VCaP (cell line): ENCODE data around the gene HACD3.

Experiments
- H3K27ac ChIP-seq: fragments of 450-650 bp; 2 replicates; pipeline ENCODE4 v1.5.1; 2017
- CTCF ChIP-seq: fragments of 450-650 bp; conservative IDR thresholded peaks from 2 replicates; pipeline ENCODE4 v1.5.1; 2017; ENCODE audit warnings: mild to moderate bottlenecking, moderate library complexity

Gene HACD3

GRCh38 chr15:65569728-65570127 is 39.5 kb downstream of the HACD3 start:
- H3K27ac ChIP-seq: peak overlapping the region; percentile 67
- no peak for TF ChIP-seq CTCF

- no peak for TF ChIP-seq CTCF
- no peak overlapping the region for H3K27ac ChIP-seq
Measured at GRCh38 chr15:65571971-65572370, 41.7 kb downstream of the HACD3 start.

- TF ChIP-seq CTCF: no peak
- H3K27ac ChIP-seq: no peak overlapping the region
Measured at GRCh38 chr15:65576664-65577063, 46.4 kb downstream of the HACD3 start.

- TF ChIP-seq CTCF: no peak
- no peak overlapping the region for H3K27ac ChIP-seq
Measured at GRCh38 chr15:65577129-65577996, 47.1 kb downstream of the HACD3 start.

GRCh38 chr15:65578904-65579728 is 48.9 kb downstream of the HACD3 start:
- no peak for TF ChIP-seq CTCF
- 0 out of 2 replicates have a peak overlapping the region, but pooled peaks have one; percentile 4 for H3K27ac ChIP-seq

- no peak overlapping the region for H3K27ac ChIP-seq
- no peak for TF ChIP-seq CTCF
Measured at GRCh38 chr15:65579762-65580161, 49.5 kb downstream of the HACD3 start.

GRCh38 chr15:65580287-65580686 is 50.0 kb downstream of the HACD3 start:
- TF ChIP-seq CTCF: no peak
- no peak overlapping the region for H3K27ac ChIP-seq
